Retina (tissue), 1 donor: Measurements from ENCODE around the gene MAP7.
"Not testable (repeated sequence)": the region's sequence is repeated elsewhere in the genome, so short reads cannot be mapped to it uniquely, and the experiment has no call there.

Source experiments
- DNase-seq: peaks from one replicate; pipeline ENCODE4 v3.0.0-alpha.2; 2016

The MAP7 gene

GRCh38 chr6:136550330-136551071 is at the start of gene MAP7:
Gene MAP7 (minus strand): TSS chr6:136550422. CDS start chr6:136550408, 14 bp downstream.
- DNase-seq: peak; percentile 72

- DNase-seq: no peak
Observed at GRCh38 chr6:136599329-136600011, 49.2 kb upstream of the MAP7 start.

- DNase-seq: no peak
Observed at GRCh38 chr6:136598048-136598447, 47.8 kb upstream of the MAP7 start.

GRCh38 chr6:136594671-136595070 is 44.4 kb upstream of the MAP7 start:
- DNase-seq: no peak

GRCh38 chr6:136593748-136594490 is 43.7 kb upstream of the MAP7 start:
- no peak for DNase-seq

- no peak for DNase-seq
Observed at GRCh38 chr6:136592930-136593673, 42.9 kb upstream of the MAP7 start.

- no peak for DNase-seq
Observed at GRCh38 chr6:136591617-136592016, 41.4 kb upstream of the MAP7 start.

GRCh38 chr6:136590846-136591245 is 40.6 kb upstream of the MAP7 start:
- DNase-seq: not testable (repeated sequence)

- no peak for DNase-seq
Observed at GRCh38 chr6:136587527-136587926, 37.3 kb upstream of the MAP7 start.

- no peak for DNase-seq
Observed at GRCh38 chr6:136586295-136586694, 36.1 kb upstream of the MAP7 start.

GRCh38 chr6:136585523-136585922 is 35.3 kb upstream of the MAP7 start:
- not testable (repeated sequence) for DNase-seq

- not testable (repeated sequence) for DNase-seq
Observed at GRCh38 chr6:136584290-136584689, 34.1 kb upstream of the MAP7 start.

GRCh38 chr6:136582711-136583471 is 32.7 kb upstream of the MAP7 start:
- no peak for DNase-seq

GRCh38 chr6:136579800-136580199 is 29.6 kb upstream of the MAP7 start:
- no peak for DNase-seq

GRCh38 chr6:136576821-136577220 is 26.6 kb upstream of the MAP7 start:
- DNase-seq: no peak

GRCh38 chr6:136571496-136571895 is 21.3 kb upstream of the MAP7 start:
- DNase-seq: no peak

GRCh38 chr6:136571065-136571464 is 20.8 kb upstream of the MAP7 start:
- no peak for DNase-seq

GRCh38 chr6:136568129-136568528 is 17.9 kb upstream of the MAP7 start:
- no peak for DNase-seq

GRCh38 chr6:136567688-136568087 is 17.5 kb upstream of the MAP7 start:
- DNase-seq: no peak

GRCh38 chr6:136566851-136567250 is 16.6 kb upstream of the MAP7 start:
- no peak for DNase-seq

- no peak for DNase-seq
Observed at GRCh38 chr6:136566007-136566487, 15.8 kb upstream of the MAP7 start.

- no peak for DNase-seq
Observed at GRCh38 chr6:136564180-136564579, 14.0 kb upstream of the MAP7 start.
